Right renal pelvis (tissue), 4 donors: Measurements from ENCODE around the gene INPP5K. TPM values are rescaled to one million over a fixed set of nuclear protein-coding genes. Genes with fewer than 3 reads are reported as not detected.
"Not testable (repeated sequence)": the region's sequence is repeated elsewhere in the genome, so short reads cannot be mapped to it uniquely, and the experiment has no call there.

Experiments used
- DNase-seq, 4 donors: peaks; one replicate each; pipeline ENCODE4 v3.0.0-alpha.2; 2013; ENCODE audit warnings: low read depth in 4 of 4, low spot score in 3 of 4, missing footprints in 1 of 4
- polyA plus RNA-seq, 4 donors: library from polyadenylated mRNA; unstranded; fragments of 120-200 nt; gene quantifications; one replicate each; pipeline ENCODE4 v1.2.1, GENCODE V29; 2013; ENCODE audit not compliant: insufficient read length in 4 of 4

INPP5K gene
- polyA plus RNA-seq = 10 to 100 TPM; 19.2 to 25.4 (median 23.6) TPM

DNA sequence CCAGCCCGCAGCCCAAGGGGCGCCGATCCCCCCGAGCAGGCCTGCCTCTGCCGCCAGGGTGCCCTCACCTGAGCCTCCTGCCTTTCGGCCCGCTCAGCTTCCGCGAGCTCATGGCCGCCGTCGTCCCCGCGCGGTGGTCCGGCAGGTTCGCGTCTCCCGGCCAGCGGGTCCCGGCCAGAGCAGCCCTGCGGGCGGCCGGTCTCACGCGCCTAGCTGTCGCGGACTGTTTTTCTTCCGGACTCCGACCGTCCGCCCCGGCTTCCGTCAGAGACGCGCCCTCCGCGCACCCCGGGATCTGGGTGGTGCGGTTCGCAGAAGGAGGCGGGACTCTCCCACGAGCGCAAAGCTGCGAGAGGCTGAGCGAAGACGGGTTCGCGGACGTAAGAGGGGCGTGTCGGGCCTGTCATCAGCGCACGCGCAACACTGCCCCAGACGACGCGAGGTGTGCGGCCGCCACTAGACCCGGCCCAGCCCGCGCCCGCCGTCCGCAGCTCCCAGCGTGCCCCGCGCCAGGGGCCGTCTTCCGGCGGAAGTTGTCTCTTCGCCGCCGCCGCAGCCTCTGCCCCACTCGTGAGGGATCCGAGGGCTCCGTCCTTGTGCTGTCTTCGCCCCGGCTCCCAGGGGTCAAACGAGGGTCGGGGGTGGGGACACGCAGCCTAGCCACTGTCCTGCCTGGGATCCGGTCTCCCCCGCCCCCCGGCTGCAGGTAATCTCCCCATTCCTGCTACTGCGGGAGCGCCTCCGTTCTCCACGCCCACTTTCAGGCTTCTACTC is at the start of gene INPP5K:
INPP5K (minus strand) TSS at position 225 of the 774 bp plus-strand sequence; CDS start at position 112, 113 bp downstream.
- DNase-seq = peak; percentile 93 to 95 (median 93)

DNA sequence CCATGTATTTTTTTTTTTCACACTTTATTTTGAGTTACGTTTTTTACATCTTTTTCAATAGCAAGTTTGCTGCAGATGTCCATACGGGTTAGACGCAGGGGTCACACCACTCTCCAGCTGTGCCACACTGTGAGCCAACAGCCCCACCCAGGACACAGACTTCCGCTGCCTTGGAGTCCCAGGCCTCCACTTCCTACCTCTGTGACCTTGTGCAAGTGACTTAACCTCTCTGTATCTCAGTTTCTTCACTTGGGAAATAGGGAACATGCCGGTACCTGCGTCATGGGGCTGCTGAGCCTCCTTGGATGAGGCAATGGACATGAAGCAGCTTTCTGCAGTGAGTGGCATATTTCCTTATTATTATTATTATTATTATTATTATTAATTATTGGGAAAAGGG is 49.5 kb upstream of the INPP5K start:
- DNase-seq = no peak

DNA sequence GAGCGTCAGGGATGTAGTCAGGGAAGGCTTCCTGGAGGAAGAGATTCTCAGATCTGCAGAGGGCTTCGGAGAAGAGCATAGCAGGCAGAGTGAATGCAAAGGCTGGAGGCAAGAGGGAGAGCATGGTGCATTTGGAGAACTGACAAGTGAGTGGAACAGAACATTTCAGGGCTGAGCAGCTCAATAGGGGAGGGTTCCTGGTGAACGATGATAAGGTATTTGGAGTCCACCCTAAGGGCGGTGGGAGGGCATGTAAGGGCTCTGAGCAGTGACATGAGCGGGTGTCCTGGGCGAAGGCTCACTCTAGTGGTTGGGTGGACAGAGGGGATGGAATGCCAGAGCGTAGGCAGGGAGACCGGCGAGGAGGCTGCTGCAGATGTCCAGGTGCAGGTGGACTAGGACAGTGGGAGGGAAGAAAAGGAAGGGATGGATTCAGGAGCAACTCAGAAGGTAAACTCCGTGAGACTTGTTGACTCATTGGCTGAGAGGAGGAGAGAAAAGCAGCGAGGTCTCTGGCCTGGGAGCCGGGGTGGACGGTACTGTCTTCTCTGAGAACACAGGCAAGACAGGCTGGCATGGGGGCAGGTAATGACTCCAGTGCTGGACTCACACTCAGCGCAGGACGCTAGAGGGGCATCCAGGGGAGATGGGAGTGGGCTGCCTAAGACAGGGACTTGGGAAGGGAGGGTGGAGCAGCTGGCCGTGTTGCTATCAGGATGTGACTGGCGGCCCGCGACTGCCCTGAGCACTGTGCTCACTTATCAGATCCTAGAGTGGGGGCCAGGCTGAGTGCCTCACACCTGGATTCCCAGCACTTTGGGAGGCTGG is 47.6 kb upstream of the INPP5K start:
- no peak for DNase-seq

DNA sequence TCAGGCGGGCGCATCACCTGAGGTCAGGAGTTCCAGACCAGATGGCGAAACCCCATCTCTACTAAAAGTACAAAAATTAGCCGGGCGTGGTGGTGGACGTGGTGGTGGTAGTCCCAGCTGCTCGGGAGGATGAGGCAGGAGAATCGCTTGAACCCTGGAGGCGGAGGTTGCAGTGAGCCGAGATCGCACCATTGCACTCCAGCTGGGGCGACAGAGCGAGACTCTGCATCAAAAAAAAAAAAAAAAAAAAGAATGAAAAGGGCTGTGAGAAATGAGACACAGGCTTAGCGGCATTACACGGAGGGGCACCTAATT is 47.0 kb upstream of the INPP5K start:
- not testable (repeated sequence) for DNase-seq

DNA sequence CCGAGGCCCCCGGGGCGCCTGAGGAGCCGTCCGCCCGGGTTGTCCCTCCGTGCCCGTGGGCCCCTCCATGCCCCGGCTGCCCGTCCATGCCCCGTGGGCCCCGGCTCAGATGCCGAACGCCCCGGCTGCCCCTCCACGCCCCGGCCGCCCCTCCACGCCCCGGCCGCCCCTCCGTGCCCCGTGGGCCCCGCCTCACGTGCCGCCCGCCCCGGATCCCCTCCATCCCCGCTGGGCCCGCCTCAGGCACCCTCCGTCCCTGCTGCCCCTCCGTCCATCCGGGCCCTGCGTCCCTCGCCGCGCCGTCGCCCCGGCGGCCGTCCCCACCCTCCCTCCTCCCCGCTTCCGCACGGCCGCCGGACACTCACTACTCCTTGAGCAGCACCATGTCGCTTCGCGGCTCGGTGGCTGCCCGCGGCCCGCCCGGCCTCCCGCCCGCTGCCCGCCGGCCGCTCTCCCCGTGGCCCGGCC is 45.8 kb upstream of the INPP5K start:
- no peak for DNase-seq

DNA sequence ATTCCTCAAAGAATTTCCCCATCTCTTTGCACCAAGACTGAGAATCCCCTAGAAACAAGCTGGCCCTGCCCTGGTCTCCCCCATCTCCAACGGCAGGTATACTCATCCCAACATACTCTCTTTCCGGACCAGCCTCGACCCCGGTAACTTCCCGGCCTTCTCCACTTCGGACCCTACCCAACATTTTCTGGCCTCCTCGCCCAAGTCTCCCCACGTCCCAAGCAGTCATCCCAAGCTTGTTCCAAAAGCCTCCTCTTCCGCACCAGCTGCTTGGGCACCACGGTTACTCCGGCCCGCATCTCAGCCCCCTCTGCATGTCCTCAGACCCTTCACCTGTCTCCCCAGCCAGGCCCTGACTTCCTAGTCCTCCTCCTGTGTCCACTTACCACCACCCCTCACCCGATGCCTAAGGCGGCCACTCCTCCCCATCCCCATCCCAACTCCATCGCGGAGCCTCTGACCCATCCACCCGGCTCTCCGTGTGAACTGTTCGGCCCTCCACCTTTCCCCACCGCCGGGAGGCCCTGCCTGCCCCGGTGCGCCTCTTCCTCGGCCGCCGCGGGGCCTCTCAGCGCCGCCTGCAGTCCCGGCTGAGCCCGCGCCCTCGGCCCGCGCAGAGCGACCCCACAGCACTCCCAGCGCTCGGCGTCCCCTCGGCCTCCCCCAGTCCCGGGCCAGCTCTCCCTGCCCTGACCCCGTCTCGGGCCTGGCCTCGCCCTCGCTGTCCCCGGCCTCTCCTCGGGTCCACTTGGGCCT is 45.2 kb upstream of the INPP5K start:
- no peak for DNase-seq

DNA sequence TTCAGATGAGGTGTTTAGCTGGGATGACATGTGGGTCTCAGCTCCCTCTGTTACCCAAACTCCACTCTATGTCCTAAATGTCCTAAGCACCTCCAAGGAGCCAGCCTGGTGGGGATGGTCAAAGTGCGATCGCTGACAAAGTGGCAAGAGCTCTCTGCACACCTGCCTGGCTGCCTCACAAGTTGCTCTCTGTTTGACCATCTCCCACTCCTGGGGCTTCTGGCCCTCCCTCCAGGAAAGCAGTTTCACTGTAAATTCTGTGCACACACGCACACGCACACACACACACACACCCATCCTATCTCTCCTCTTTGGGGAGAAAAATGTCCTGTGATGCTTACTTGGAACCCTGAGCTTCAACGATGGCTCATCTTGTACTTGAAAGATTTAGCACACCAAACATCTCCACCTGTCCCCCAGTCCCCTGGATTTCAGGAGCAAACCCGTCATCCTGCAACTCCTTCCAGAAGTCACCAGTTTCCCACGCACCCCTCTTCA is 44.5 kb upstream of the INPP5K start:
- DNase-seq = no peak

DNA sequence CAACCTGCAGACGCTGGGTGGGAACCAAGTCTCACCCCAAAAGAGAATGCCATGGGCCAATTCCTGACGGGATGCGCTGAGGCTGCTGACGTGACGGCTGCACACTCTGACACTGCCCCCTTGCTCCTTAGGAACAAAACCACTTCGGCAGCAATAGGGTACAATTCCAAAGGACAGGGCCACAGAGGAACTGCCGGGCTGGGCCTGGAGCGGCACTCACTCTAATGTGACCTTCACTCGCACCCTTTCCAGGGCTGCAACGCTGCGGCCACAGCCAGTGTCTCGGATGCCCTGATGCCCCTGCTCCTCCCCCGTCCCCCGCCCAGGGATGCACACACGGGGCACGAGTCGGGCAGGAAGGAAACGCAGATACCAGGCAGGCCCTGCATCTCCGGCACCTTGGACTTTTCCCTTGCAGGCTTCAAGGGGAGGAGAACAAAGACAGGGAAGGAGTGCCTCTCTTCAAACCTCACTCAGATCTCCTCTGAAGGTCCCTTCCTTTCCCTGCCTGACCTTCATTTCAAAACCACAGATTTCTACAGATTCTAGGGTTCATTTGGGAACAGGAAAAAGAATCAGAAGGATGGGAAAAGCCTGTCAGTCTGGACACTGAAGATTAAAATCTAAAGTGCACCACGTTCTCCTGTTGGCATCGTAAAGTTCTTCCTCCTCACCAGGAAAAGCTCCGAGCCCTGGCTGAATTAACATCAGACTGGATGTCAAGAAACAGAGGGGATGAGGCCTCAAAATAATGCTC is 43.9 kb upstream of the INPP5K start:
- DNase-seq = no peak

DNA sequence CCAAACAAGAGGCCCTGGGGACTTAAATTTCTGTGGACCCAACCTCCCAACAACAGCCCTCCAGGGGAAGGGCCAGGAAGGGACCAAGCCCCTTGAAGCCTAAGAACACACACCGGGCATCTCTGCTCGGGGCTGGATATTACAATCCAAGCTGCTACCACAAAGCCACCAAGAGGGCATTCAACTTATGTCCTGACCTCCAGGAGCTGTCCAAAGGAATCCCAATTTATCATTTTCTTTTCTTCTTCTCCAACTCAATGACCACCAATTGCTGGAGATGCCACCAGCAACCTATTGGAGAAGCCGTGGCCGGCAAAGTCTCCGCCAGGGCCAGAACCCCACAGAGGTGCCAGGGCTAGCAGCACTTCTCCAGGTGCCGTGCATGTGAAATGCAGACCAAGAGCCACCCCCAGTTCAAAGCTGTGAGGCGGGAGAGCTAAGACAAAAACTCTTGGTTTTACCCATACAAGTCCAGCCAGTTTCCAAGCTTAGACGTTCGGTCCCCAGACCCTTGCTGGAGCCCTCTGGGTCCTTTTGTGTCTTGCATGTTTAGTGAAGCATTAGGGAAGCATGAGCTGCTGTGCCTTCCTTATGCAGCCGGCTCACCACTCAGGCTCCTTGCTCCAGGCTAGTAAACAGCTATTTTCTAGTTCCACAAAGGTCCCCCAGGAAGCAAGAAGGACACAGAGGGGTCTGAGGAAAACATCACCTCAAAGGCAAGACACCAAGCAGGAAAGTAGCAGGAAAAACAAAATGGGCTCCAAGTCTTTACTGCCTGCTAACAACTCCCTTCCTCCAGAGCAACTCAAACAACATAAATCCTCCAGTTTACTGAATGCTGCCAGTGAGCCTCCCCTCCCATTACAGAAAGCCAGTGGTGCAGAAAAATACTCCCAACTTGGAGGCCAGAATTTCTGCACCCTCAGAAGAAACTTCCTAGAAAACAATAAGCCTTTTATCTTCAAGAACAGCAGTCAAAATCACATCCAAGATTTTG is 42.9 kb upstream of the INPP5K start:
- no peak for DNase-seq

DNA sequence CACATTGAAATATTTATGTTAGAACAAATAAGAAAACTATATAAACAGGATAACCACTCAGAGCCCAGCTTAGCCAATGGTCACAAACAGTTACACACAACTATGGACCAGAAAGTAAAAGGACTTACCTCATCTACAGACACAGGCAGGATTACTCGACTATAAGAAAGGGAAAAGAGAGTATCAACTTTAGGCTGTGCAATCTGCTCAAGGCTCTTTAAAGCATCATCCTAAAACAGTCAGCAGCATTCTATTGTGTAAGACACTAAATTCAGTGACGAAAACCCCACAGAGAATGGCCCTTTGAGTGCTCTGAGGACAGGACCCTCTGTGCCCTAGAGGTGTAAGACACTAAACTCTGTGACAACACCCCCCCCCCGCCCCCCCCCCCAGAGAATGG is 42.0 kb upstream of the INPP5K start:
- no peak for DNase-seq

DNA sequence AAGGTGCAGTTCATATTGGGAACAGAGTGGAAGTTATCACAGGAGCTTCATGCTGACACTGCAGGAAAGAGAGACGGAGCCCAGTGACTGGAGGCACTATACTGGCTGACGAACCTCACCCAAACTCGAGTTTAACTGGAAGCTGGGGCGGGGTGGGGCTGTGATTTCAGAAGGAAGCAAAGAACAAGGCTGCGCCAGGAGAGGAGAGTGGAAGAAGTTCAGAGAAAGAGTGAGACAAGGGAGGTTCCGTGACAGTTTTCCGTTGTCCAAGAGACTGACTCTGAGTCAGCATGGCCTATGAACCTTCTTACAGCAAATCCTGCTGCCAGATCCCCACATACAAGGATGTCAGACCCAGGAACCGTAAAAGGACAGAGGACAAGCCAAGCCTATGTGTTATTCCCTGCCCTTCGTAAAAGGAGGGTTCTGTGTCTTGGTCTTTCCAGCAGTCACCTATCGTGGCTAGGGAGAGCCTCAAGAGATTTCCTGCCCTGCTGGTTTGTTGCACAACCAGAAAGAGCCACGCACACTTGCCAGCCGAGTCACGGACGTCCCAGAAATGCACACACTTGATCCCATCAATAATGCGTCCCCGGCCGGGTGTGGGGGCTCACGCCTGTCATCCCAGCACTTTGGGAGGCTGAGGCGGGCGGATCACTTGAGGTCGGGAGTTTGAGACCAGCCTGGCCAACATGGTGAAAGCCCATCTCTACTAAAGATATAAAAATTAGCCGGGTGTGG is 41.1 kb upstream of the INPP5K start:
- DNase-seq = no peak

DNA sequence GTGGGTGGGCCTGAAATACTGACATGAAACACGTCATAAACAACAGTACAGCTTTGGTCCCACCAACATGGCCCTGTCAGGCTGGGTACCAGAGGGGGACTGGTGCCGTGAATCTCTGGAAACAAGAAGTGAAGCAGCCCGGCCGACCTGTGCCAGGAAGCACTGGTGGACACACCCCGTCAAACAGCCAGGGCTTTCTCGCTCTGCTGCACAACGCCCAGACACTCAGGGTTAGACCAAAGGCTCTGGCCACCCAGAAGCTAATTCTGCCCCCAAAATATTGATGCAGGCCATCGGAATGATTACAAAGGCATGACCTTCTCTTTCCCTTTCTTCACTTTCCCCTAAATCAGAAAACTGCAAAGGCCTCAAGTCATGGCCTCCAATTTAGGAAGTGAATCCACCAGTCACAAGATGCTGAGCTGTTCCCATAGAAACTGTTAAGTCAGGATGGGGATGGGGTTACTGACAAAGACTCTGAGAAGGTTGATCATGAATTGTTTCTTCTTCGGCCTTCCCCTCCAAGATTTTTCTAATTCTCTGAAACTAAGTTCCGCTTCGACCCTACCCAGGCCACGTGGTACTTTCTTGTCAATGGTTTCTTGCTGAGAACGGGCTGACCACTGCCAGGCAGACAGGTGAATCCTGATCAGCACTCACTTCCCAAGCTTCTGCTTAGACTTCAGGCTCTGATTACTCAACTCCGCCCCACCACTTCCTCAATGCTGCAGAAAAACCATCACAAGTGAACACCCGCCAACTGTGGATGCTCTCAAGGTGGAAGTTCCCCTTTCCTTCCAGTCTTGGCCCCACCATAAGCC is 39.4 kb upstream of the INPP5K start:
- DNase-seq = no peak

DNA sequence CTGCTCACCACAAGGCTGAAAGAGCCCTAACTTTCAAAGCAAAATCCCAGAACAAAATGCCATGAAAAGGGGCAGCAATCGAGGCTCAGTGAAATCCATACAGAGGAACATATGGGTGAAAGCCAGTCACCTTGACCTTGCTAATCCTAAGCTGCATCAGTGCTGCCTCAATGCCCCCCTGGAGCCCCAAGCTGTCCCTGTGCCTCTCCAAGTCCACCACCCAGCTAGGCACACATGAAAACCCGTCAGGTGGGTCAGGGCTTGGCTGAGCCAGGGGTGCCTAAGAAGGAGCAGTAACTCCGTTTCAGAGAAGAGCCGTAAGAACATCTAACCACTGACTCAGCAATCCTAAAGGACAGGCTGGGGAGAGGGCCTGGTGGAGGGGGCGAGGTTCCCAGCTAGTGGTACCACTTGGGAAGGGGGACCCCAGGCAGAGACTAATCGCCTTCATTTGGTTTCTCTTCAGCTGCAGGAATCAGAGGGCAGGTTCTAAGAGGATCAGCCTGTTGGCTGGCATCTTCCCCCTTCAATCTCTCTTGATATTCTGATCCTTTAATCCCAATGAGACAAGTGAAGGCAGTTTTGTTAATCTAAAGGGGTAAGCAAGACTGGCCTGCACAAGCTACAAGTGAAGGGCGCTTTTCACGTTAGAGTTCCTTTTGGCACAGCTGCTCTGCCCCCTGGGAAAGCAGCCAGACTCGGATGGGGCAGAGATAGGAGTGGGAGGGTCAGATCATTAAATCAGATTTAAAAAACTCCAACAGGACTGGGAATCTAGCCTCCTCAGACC is 38.5 kb upstream of the INPP5K start:
- no peak for DNase-seq

DNA sequence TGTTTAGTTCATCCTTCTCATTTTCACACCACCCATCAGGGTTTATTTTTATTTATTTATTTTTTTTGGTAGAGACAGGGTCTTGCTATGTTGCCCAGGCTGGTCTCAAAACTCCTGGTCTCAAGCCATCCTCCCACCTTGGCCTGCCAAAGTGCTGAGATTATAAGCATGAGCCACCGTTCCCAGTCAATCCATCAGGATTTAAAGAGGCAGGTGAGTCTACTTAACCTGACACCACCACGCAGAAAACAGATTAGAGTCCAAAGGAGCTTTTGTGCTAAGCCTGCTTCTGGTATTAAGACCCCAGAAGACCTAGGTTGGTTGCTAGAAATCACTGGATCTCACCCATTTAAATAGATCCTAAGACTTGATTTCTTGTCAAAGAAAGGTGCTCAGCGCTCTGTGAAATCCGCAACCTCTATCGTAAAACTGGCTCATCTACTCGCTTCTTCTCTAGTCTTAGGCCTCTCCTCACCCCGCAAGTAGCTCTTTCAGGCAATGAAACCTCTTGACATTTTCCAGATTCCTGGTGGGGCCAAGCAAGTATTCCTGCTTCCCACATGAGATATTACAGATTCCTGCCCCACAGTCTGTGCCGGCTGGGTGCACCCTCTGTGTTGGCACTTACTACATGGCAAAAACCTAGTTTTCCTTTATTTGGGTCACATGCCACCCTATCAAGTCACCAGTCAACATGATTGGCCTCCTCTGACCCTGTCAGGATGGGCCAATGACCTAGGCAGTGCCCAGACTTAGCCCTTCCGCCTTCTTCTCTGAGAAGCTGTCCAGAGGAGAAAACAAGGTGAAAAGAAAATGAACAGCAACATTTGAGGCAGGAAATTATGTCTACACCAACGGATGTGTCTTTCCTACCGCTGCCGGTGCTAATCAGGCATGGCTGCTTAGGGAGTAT is 37.2 kb upstream of the INPP5K start:
- no peak for DNase-seq

DNA sequence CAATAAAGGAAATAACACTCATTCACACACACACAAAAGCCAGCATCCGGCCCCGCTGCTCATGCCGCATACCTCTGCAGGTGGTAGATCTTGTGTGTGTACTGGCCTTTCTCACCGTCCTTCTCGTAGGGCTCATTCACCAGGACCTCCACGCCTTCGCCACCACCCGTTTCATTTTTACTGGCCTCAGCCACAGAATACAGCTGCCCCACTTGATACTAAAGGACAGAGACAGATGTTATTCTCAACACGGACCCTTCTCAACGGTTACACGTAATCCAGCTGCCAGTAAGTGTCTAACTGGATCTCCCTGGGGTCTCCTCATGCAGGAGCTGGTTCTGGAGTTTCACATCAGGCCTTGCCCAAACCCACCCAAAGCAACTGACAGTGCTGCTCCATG is 36.5 kb upstream of the INPP5K start:
- no peak for DNase-seq

DNA sequence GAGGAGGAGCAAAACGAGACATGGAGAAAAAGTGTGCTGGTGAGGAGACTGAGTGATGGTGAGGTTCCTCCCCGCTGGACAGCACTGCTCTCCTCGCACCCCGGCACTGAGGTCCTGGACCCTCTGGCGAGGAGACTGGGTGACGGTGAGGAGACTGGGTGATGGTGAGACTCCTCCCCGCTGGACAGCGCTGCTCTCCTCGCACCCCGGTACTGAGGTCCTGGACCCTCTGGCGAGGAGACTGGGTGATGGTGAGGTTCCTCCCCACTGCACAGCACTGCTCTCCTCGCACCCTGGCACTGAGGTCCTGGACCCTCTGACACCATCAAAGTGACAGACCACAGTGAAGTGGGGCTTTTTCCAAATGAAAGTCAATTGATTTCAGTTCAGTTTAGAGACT is 35.3 kb upstream of the INPP5K start:
- no peak for DNase-seq
